Thyroid gland (tissue), 4 donors: ENCODE data around the gene PRICKLE4.

Experiments
- CTCF ChIP-seq, 6 experiments: fragments of 200-600 bp in 3 of 6; fragments of 450-650 bp in 3 of 6; sonication (generic) in 3 of 6; IDR thresholded peaks; one replicate each; pipeline ENCODE4 v1.5.1; 2016 to 2019; ENCODE audit warnings: antibody characterized with exemption in 6 of 6, mild to moderate bottlenecking in 2 of 6, inconsistent platforms in 1 of 6, moderate library complexity in 1 of 6
- POLR2A ChIP-seq, 2 donors: fragments of 450-650 bp; IDR thresholded peaks; one replicate each; pipeline ENCODE4 v1.6.1; 2017; ENCODE audit warnings: antibody characterized with exemption in 2 of 2, mild to moderate bottlenecking in 2 of 2, moderate library complexity in 1 of 2

- no peak for TF ChIP-seq POLR2A (IDR thresholded peaks at IDR 0.05)
- no peak for TF ChIP-seq CTCF (IDR thresholded peaks at IDR 0.05)
Observed at GRCh38 chr6:41759106-41759904, 21.3 kb upstream of the PRICKLE4 start.
